MM.1S (cell line): ENCODE measurements around the gene CTSL.

Experiments
- DNase-seq: peaks from one replicate; pipeline ENCODE4 v3.0.0-alpha.2; 2015
- H2AFZ ChIP-seq: fragments of 300-600 bp; sonication (generic); 2 replicates; pipeline ENCODE4 v1.6.0; 2016; ENCODE audit warnings: antibody characterized with exemption, low read length
- H3F3A ChIP-seq: fragments of 300-600 bp; sonication (generic); 2 replicates; pipeline ENCODE4 v1.6.1; 2016; ENCODE audit warnings: mild to moderate bottlenecking, antibody characterized with exemption, low read length, moderate library complexity, mixed read lengths; ENCODE audit not compliant: insufficient read depth
- H3K27ac ChIP-seq: fragments of 300-600 bp; sonication (generic); 2 replicates; pipeline ENCODE4 v1.5.1; 2016; ENCODE audit warnings: mild to moderate bottlenecking, low read length
- H3K27me3 ChIP-seq: fragments of 300-600 bp; sonication (generic); replicated peaks from 2 replicates; pipeline ENCODE4 v1.6.0; 2016; ENCODE audit warnings: low read length; ENCODE audit not compliant: insufficient read depth
- H3K36me3 ChIP-seq: fragments of 300-600 bp; sonication (generic); replicated peaks from 2 replicates; pipeline ENCODE4 v1.6.1; 2016; ENCODE audit warnings: mild to moderate bottlenecking, low read length, mixed read lengths; ENCODE audit not compliant: insufficient read depth
- H3K4me1 ChIP-seq: fragments of 300-600 bp; sonication (generic); 2 replicates; pipeline ENCODE4 v1.6.1; 2016; ENCODE audit warnings: low read length, mixed read lengths
- H3K4me2 ChIP-seq: fragments of 300-600 bp; sonication (generic); 2 replicates; pipeline ENCODE4 v1.6.0; 2016; ENCODE audit warnings: low read depth, low read length
- H3K4me3 ChIP-seq: fragments of 300-600 bp; sonication (generic); 2 replicates; pipeline ENCODE4 v1.5.1; 2016; ENCODE audit warnings: low read length, mixed read lengths
- H3K79me2 ChIP-seq: fragments of 300-600 bp; sonication (generic); 2 replicates; pipeline ENCODE4 v1.6.1; 2016; ENCODE audit warnings: mixed run types, low read length, mixed read lengths
- H3K9ac ChIP-seq: fragments of 300-600 bp; sonication (generic); 2 replicates; pipeline ENCODE4 v1.6.1; 2016; ENCODE audit warnings: low read length, mixed read lengths
- H3K9me2 ChIP-seq: fragments of 300-600 bp; sonication (generic); replicated peaks from 2 replicates; pipeline ENCODE4 v1.6.1; 2016; ENCODE audit warnings: mild to moderate bottlenecking, low read length, mixed read lengths; ENCODE audit not compliant: insufficient read depth
- H3K9me3 ChIP-seq: fragments of 300-600 bp; sonication (generic); replicated peaks from 2 replicates; pipeline ENCODE4 v1.6.1; 2016; ENCODE audit warnings: mild to moderate bottlenecking, low read length, mixed read lengths; ENCODE audit not compliant: insufficient read depth
- H4K20me1 ChIP-seq: fragments of 300-600 bp; sonication (generic); 2 replicates; pipeline ENCODE4 v1.6.1; 2016; ENCODE audit warnings: mild to moderate bottlenecking, low read length, moderate library complexity, mixed read lengths; ENCODE audit not compliant: insufficient read depth
- CTCF ChIP-seq: fragments of 300-600 bp; sonication (generic); IDR thresholded peaks from 2 replicates; pipeline ENCODE4 v1.5.1; 2016; ENCODE audit warnings: antibody characterized with exemption, low read length, mixed read lengths
- EZH2 ChIP-seq: fragments of 300-600 bp; sonication (generic); optimal IDR thresholded peaks from 2 replicates; pipeline ENCODE3; 2017; ENCODE audit warnings: low read depth, mild to moderate bottlenecking, antibody characterized with exemption, low read length, mixed read lengths
- EZH2phosphoT487 ChIP-seq: fragments of 300-600 bp; sonication (generic); IDR thresholded peaks from 2 replicates; pipeline ENCODE4 v1.6.1; 2018; ENCODE audit warnings: antibody characterized with exemption, low read length

The CTSL gene

GRCh38 chr9:87685441-87685840, 40.5 kb upstream of the CTSL start:
- no peaks in the 10 kb centered on the region for H3K27me3 ChIP-seq
- no peak overlapping the region for H3K4me3 ChIP-seq
- DNase-seq, result no peak
- H3K4me1 ChIP-seq, result peaks cover 9% of the 10 kb centered on the region
- H3K9me3 ChIP-seq, result no peaks in the 10 kb centered on the region
- no peak overlapping the region for H2AFZ ChIP-seq
- no peak overlapping the region for H3K4me2 ChIP-seq
- H3K79me2 ChIP-seq, result no peaks in the 10 kb centered on the region
- H3K9me2 ChIP-seq, result no peaks in the 10 kb centered on the region
- no peak overlapping the region for H3K27ac ChIP-seq
- no peaks in the 10 kb centered on the region for H4K20me1 ChIP-seq
- no peak overlapping the region for H3K9ac ChIP-seq
- H3K36me3 ChIP-seq, result peaks cover 9% of the 10 kb centered on the region; the same call in 1 of the 2 replicates
- H3F3A ChIP-seq, result no peaks in the 10 kb centered on the region
- TF ChIP-seq EZH2 (no peak), EZH2phosphoT487 (no peak), CTCF (no peak)

- peaks cover 9% of the 10 kb centered on the region; the same call in 1 of the 2 replicates for H3K36me3 ChIP-seq
- no peaks in the 10 kb centered on the region for H3K27me3 ChIP-seq
- no peak overlapping the region for H3K27ac ChIP-seq
- H3K9me2 ChIP-seq, result no peaks in the 10 kb centered on the region
- no peak overlapping the region for H3K9ac ChIP-seq
- H3K9me3 ChIP-seq, result no peaks in the 10 kb centered on the region
- H4K20me1 ChIP-seq, result no peaks in the 10 kb centered on the region
- H3F3A ChIP-seq, result no peaks in the 10 kb centered on the region
- H2AFZ ChIP-seq, result no peak overlapping the region
- peaks cover 5% of the 10 kb centered on the region; the same call in 1 of the 2 replicates for H3K4me1 ChIP-seq
- H3K79me2 ChIP-seq, result no peaks in the 10 kb centered on the region
- no peak for TF ChIP-seq EZH2
- no peak for DNase-seq
- no peak overlapping the region for H3K4me3 ChIP-seq
- H3K4me2 ChIP-seq, result no peak overlapping the region
Measured at GRCh38 chr9:87685871-87686519, 39.9 kb upstream of the CTSL start.

GRCh38 chr9:87686520-87687090, 39.3 kb upstream of the CTSL start:
- Histone ChIP-seq H2AFZ (no peak overlapping the region), H3K27me3 (no peaks in the 10 kb centered on the region), H3K79me2 (no peaks in the 10 kb centered on the region), H4K20me1 (no peaks in the 10 kb centered on the region), H3K4me2 (no peak overlapping the region), H3K9me2 (no peaks in the 10 kb centered on the region), H3F3A (no peaks in the 10 kb centered on the region), H3K9ac (no peak overlapping the region), H3K4me3 (no peak overlapping the region), H3K36me3 (peaks cover 8% of the 10 kb centered on the region; the same call in 1 of the 2 replicates), H3K9me3 (no peaks in the 10 kb centered on the region), H3K4me1 (peaks cover 3% of the 10 kb centered on the region; the same call in 1 of the 2 replicates), H3K27ac (no peak overlapping the region)
- no peak for DNase-seq
- no peak for TF ChIP-seq EZH2phosphoT487
- no peak for TF ChIP-seq EZH2
- TF ChIP-seq CTCF, result no peak

GRCh38 chr9:87687207-87687606, 38.7 kb upstream of the CTSL start:
- H3K27me3 ChIP-seq, result no peaks in the 10 kb centered on the region

More at GRCh38 chr9:87687207-87687606, 38.7 kb upstream of the CTSL start:
- TF ChIP-seq CTCF (no peak), EZH2phosphoT487 (no peak), EZH2 (no peak)
- Histone ChIP-seq H3F3A (no peaks in the 10 kb centered on the region), H3K9ac (no peak overlapping the region), H3K4me2 (no peak overlapping the region), H3K27ac (no peak overlapping the region), H3K36me3 (0 out of 2 replicates have a peak, but pooled peaks cover 2% of the 10 kb centered on the region), H2AFZ (no peak overlapping the region), H3K9me3 (no peaks in the 10 kb centered on the region), H3K79me2 (no peaks in the 10 kb centered on the region), H3K4me1 (no peaks in the 10 kb centered on the region), H4K20me1 (no peaks in the 10 kb centered on the region), H3K4me3 (no peak overlapping the region), H3K9me2 (no peaks in the 10 kb centered on the region)
- no peak for DNase-seq
